Glutamatergic neuron (in vitro differentiated cells): ENCODE measurements around the gene NUAK1. TPM values are rescaled to one million over a fixed set of nuclear protein-coding genes. Genes with fewer than 3 reads are reported as not detected.

Experiments
- DNase-seq: peaks from one replicate; pipeline ENCODE4 v3.0.0; 2022
- H3K27ac Mint-ChIP-seq: one replicate; pipeline ENCODE4 v1.8.0; 2020; ENCODE audit warnings: mild to moderate bottlenecking, mixed read lengths, inconsistent platforms; ENCODE audit not compliant: unreplicated experiment
- H3K27me3 Mint-ChIP-seq: one replicate; pipeline ENCODE4 v1.8.0; 2020; ENCODE audit warnings: mild to moderate bottlenecking, moderate library complexity, mixed read lengths, inconsistent platforms; ENCODE audit not compliant: unreplicated experiment
- H3K36me3 Mint-ChIP-seq: one replicate; pipeline ENCODE4 v1.8.0; 2020; ENCODE audit warnings: mild to moderate bottlenecking, mixed read lengths, inconsistent platforms; ENCODE audit not compliant: unreplicated experiment
- H3K4me1 Mint-ChIP-seq: one replicate; pipeline ENCODE4 v1.8.0; 2020; ENCODE audit warnings: mild to moderate bottlenecking, low read depth, mixed read lengths, inconsistent platforms; ENCODE audit not compliant: unreplicated experiment
- H3K4me3 Mint-ChIP-seq: one replicate; pipeline ENCODE4 v1.8.0; 2020; ENCODE audit warnings: mild to moderate bottlenecking, mixed read lengths, inconsistent platforms; ENCODE audit not compliant: unreplicated experiment
- H3K9me3 Mint-ChIP-seq: one replicate; pipeline ENCODE4 v1.8.0; 2020; ENCODE audit warnings: mild to moderate bottlenecking, moderate library complexity, mixed read lengths, inconsistent platforms; ENCODE audit not compliant: unreplicated experiment
- CTCF ChIP-seq: fragments of 200-600 bp; sonication (generic); IDR thresholded peaks from one replicate; pipeline ENCODE4 v1.5.0; 2021; ENCODE audit not compliant: partially characterized antibody, unreplicated experiment
- total RNA-seq: library from RNA; stranded (reverse); fragmentation: NEBNext Ultra II Directional; extraction: Animal tissue kit (Norgen Biotek cat#: 25700); gene quantifications from one replicate; pipeline ENCODE4 v1.2.1, GENCODE V29; 2021; ENCODE audit not compliant: unreplicated experiment

The NUAK1 gene
- total RNA-seq, 1 donor from 2014 or later, result 18.8 TPM

- DNase-seq, result no peak
- Mint-ChIP-seq H3K36me3 (no peaks in the 10 kb centered on the region), H3K27me3 (peaks cover 2% of the 10 kb centered on the region), H3K9me3 (peaks cover 2% of the 10 kb centered on the region), H3K4me1 (peaks cover 41% of the 10 kb centered on the region), H3K27ac (no peak overlapping the region), H3K4me3 (no peak overlapping the region)
- no peak for TF ChIP-seq CTCF
Observed at GRCh38 chr12:106131676-106132075, 7.1 kb downstream of the NUAK1 start.

GRCh38 chr12:106130474-106131113 lies 8.2 kb downstream of the NUAK1 start:
- Mint-ChIP-seq H3K36me3 (no peaks in the 10 kb centered on the region), H3K27me3 (peaks cover 2% of the 10 kb centered on the region), H3K27ac (no peak overlapping the region), H3K4me3 (no peak overlapping the region), H3K4me1 (peaks cover 40% of the 10 kb centered on the region), H3K9me3 (peaks cover 2% of the 10 kb centered on the region)
- TF ChIP-seq CTCF, result no peak
- no peak for DNase-seq

GRCh38 chr12:106128585-106129328 lies 10.0 kb downstream of the NUAK1 start:
- H3K36me3 Mint-ChIP-seq, result no peaks in the 10 kb centered on the region
- H3K4me1 Mint-ChIP-seq, result peaks cover 42% of the 10 kb centered on the region
- H3K27me3 Mint-ChIP-seq, result peaks cover 5% of the 10 kb centered on the region
- H3K4me3 Mint-ChIP-seq, result no peak overlapping the region
- H3K9me3 Mint-ChIP-seq, result peaks cover 2% of the 10 kb centered on the region
- no peak overlapping the region for H3K27ac Mint-ChIP-seq
- DNase-seq, result no peak
- no peak for TF ChIP-seq CTCF

- Mint-ChIP-seq H3K36me3 (no peaks in the 10 kb centered on the region), H3K27ac (no peak overlapping the region), H3K9me3 (peaks cover 6% of the 10 kb centered on the region), H3K4me3 (peak overlapping the region; percentile 27), H3K4me1 (peaks cover 49% of the 10 kb centered on the region), H3K27me3 (peaks cover 8% of the 10 kb centered on the region)
- no peak for DNase-seq
- no peak for TF ChIP-seq CTCF
Observed at GRCh38 chr12:106127338-106128126, 11.2 kb downstream of the NUAK1 start.
